ENCODE data around the gene PXMP2.
"Not testable (repeated sequence)": the region's sequence is repeated elsewhere in the genome, so short reads cannot be mapped to it uniquely, and the experiment has no call there.

Gene PXMP2

GRCh38 chr12:132694888-132695287 lies 7.5 kb downstream of the PXMP2 start:
- H3K27ac ChIP-seq (ENCODE audit: insufficient read depth, low read length, poor library complexity, severe bottlenecking); H3K4me1 ChIP-seq (ENCODE audit: control insufficient read depth, insufficient read depth, low read length, poor library complexity, severe bottlenecking); H3K4me3 ChIP-seq (ENCODE audit: insufficient read depth, low read depth, low read length, poor library complexity, severe bottlenecking); H3K9me3 ChIP-seq (ENCODE audit: control insufficient read depth, low read length); H3K27me3 ChIP-seq (replicated peaks; ENCODE audit: control insufficient read depth, insufficient read depth, low read length, poor library complexity, severe bottlenecking); H3K36me3 ChIP-seq (ENCODE audit: control insufficient read depth, insufficient read depth, low read length); DNase-seq: not testable (repeated sequence)

DNA sequence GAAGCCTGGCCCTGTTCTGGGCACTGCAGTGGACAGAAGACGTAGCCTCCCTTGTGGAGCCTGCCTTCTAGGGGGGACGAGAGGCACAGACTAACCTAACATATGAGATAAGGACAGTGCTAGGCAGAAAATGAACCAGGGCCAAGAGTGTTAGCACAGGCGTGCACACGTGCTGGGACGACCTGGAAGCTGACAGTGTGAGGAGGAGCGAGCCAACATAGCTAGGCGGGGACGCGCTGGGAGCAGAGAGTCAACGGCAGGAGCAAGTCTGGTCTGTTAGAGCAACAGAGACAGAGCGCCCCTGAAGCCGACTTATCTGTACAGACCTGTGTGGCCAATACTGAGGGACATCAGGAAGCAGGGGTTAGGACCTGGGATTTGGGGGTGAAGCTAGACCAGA lies 8.0 kb downstream of the PXMP2 start:
- Histone ChIP-seq H3K4me3 (ENCODE audit: insufficient read depth, low read depth, low read length, poor library complexity, severe bottlenecking) (no peak overlapping the region), H3K27ac (ENCODE audit: insufficient read depth, low read length, poor library complexity, severe bottlenecking) (no peak overlapping the region), H3K9me3 (ENCODE audit: control insufficient read depth, low read length) (no peaks in the 10 kb centered on the region), H3K36me3 (ENCODE audit: control insufficient read depth, insufficient read depth, low read length) (peaks cover 3% of the 10 kb centered on the region), H3K27me3 (replicated peaks; ENCODE audit: control insufficient read depth, insufficient read depth, low read length, poor library complexity, severe bottlenecking) (no peaks in the 10 kb centered on the region), H3K4me1 (ENCODE audit: control insufficient read depth, insufficient read depth, low read length, poor library complexity, severe bottlenecking) (no peaks in the 10 kb centered on the region)
- no peak for DNase-seq

- H3K27ac ChIP-seq (ENCODE audit: insufficient read depth, low read length, poor library complexity, severe bottlenecking): no peak overlapping the region
Measured at GRCh38 chr12:132698341-132698740, 11.0 kb downstream of the PXMP2 start.

DNA sequence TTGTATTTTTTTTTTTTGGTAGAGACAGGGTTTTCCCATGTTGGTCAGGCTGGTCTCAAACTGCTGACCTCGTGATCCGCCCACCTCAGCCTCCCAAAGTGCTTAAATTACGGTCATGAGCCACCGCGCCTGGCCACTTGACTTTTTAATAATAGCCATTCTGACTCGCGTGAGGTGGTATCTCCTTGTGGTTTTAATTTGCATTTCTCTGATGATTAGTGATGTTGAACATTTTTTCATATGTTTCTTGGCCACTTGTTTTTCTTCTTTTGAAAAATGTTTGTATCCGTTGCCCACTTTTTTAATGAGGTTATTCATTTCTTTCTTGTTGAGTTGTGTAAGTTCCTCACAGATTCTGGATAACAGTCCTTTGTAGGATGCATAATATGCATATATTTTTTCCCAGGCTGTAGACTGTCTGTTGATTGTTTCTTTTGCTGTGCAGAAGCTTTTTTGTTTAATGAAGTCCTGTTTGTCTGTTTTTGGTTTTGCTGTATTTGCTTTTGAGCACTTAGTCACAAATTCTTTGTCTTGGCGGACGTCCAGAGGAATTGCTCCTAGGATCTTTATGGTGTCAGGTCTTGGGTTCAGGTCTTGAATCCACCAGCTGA lies 12.9 kb downstream of the PXMP2 start:
- Histone ChIP-seq H3K27me3 (replicated peaks; ENCODE audit: control insufficient read depth, insufficient read depth, low read length, poor library complexity, severe bottlenecking) (no peaks in the 10 kb centered on the region), H3K4me3 (ENCODE audit: insufficient read depth, low read depth, low read length, poor library complexity, severe bottlenecking) (no peak overlapping the region), H3K4me1 (ENCODE audit: control insufficient read depth, insufficient read depth, low read length, poor library complexity, severe bottlenecking) (no peaks in the 10 kb centered on the region), H3K9me3 (ENCODE audit: control insufficient read depth, low read length) (no peaks in the 10 kb centered on the region), H3K27ac (ENCODE audit: insufficient read depth, low read length, poor library complexity, severe bottlenecking) (no peak overlapping the region), H3K36me3 (ENCODE audit: control insufficient read depth, insufficient read depth, low read length) (peaks cover 3% of the 10 kb centered on the region)
- no peak for DNase-seq

More at GRCh38 chr12:132698341-132698740, 11.0 kb downstream of the PXMP2 start:
- H3K27me3 ChIP-seq (replicated peaks; ENCODE audit: control insufficient read depth, insufficient read depth, low read length, poor library complexity, severe bottlenecking): no peaks in the 10 kb centered on the region
- H3K9me3 ChIP-seq (ENCODE audit: control insufficient read depth, low read length): no peaks in the 10 kb centered on the region
- H3K4me3 ChIP-seq (ENCODE audit: insufficient read depth, low read depth, low read length, poor library complexity, severe bottlenecking): no peak overlapping the region
- peaks cover 3% of the 10 kb centered on the region for H3K36me3 ChIP-seq (ENCODE audit: control insufficient read depth, insufficient read depth, low read length)
- DNase-seq: no peak
- H3K4me1 ChIP-seq (ENCODE audit: control insufficient read depth, insufficient read depth, low read length, poor library complexity, severe bottlenecking): no peaks in the 10 kb centered on the region

- H3K27me3 ChIP-seq (replicated peaks; ENCODE audit: control insufficient read depth, insufficient read depth, low read length, poor library complexity, severe bottlenecking): no peaks in the 10 kb centered on the region
- H3K4me1 ChIP-seq (ENCODE audit: control insufficient read depth, insufficient read depth, low read length, poor library complexity, severe bottlenecking): no peaks in the 10 kb centered on the region
- DNase-seq: no peak
- no peaks in the 10 kb centered on the region for H3K9me3 ChIP-seq (ENCODE audit: control insufficient read depth, low read length)
- peaks cover 3% of the 10 kb centered on the region for H3K36me3 ChIP-seq (ENCODE audit: control insufficient read depth, insufficient read depth, low read length)
- H3K4me3 ChIP-seq (ENCODE audit: insufficient read depth, low read depth, low read length, poor library complexity, severe bottlenecking): no peak overlapping the region
- H3K27ac ChIP-seq (ENCODE audit: insufficient read depth, low read length, poor library complexity, severe bottlenecking): no peak overlapping the region
Measured at GRCh38 chr12:132702640-132703039, 15.3 kb downstream of the PXMP2 start.

DNA sequence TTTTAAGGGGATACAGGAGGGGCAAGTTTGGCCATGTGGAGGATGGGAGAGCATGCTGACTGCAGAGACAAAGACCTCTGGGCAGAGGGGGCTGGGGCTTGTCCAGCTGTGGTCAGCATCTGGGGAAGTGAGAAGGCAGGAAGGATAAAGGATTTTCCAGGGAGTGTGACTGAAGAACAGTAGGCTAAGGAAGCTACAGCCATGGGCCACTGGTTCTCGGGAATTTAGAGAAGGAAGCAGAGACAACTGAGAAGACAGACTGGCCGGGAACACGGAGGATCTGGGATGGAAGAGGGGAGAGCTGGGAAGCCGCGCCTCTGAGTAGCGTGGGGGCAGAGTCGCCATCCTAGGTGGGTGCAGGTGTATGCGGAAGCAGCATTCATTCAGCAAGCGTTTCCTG lies 16.3 kb downstream of the PXMP2 start:
- Histone ChIP-seq H3K4me3 (ENCODE audit: insufficient read depth, low read depth, low read length, poor library complexity, severe bottlenecking) (no peak overlapping the region), H3K27ac (ENCODE audit: insufficient read depth, low read length, poor library complexity, severe bottlenecking) (no peak overlapping the region), H3K36me3 (ENCODE audit: control insufficient read depth, insufficient read depth, low read length) (peaks cover 3% of the 10 kb centered on the region), H3K4me1 (ENCODE audit: control insufficient read depth, insufficient read depth, low read length, poor library complexity, severe bottlenecking) (no peaks in the 10 kb centered on the region), H3K9me3 (ENCODE audit: control insufficient read depth, low read length) (no peaks in the 10 kb centered on the region), H3K27me3 (replicated peaks; ENCODE audit: control insufficient read depth, insufficient read depth, low read length, poor library complexity, severe bottlenecking) (no peaks in the 10 kb centered on the region)
- DNase-seq: no peak

DNA sequence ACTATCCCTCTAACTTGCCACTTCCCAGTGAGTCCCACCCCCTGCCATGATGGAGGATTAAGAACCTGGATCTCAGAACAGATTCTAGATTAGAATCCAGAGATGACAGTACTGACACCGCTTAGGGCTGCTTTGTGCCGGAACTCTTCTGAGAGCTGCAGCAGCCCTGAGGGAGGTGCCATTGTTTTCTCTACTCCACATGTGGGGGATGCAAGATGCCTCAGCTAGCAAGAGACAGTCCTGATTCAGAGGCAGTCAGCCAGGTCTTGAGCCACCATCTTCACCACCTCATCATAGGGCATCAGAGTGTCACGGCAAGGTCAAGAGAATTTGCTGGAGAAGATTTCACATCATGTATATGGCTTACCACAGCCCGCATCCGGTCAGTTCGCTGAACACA lies 19.9 kb downstream of the PXMP2 start:
- Histone ChIP-seq H3K9me3 (ENCODE audit: control insufficient read depth, low read length) (no peaks in the 10 kb centered on the region), H3K4me3 (ENCODE audit: insufficient read depth, low read depth, low read length, poor library complexity, severe bottlenecking) (no peak overlapping the region)
- no peak for DNase-seq

GRCh38 chr12:132708150-132708549 lies 20.8 kb downstream of the PXMP2 start:
- Histone ChIP-seq H3K4me3 (ENCODE audit: insufficient read depth, low read depth, low read length, poor library complexity, severe bottlenecking) (no peak overlapping the region), H3K27me3 (replicated peaks; ENCODE audit: control insufficient read depth, insufficient read depth, low read length, poor library complexity, severe bottlenecking) (no peaks in the 10 kb centered on the region), H3K4me1 (ENCODE audit: control insufficient read depth, insufficient read depth, low read length, poor library complexity, severe bottlenecking) (peaks cover 13% of the 10 kb centered on the region), H3K9me3 (ENCODE audit: control insufficient read depth, low read length) (no peaks in the 10 kb centered on the region), H3K36me3 (ENCODE audit: control insufficient read depth, insufficient read depth, low read length) (no peaks in the 10 kb centered on the region), H3K27ac (ENCODE audit: insufficient read depth, low read length, poor library complexity, severe bottlenecking) (no peak overlapping the region)
- no peak for DNase-seq

More for the DNA sequence above, 19.9 kb downstream of the PXMP2 start:
- Histone ChIP-seq H3K27ac (ENCODE audit: insufficient read depth, low read length, poor library complexity, severe bottlenecking) (no peak overlapping the region), H3K36me3 (ENCODE audit: control insufficient read depth, insufficient read depth, low read length) (no peaks in the 10 kb centered on the region), H3K4me1 (ENCODE audit: control insufficient read depth, insufficient read depth, low read length, poor library complexity, severe bottlenecking) (peaks cover 13% of the 10 kb centered on the region), H3K27me3 (replicated peaks; ENCODE audit: control insufficient read depth, insufficient read depth, low read length, poor library complexity, severe bottlenecking) (no peaks in the 10 kb centered on the region)

- Histone ChIP-seq H3K36me3 (ENCODE audit: control insufficient read depth, insufficient read depth, low read length) (peaks cover 6% of the 10 kb centered on the region), H3K27me3 (replicated peaks; ENCODE audit: control insufficient read depth, insufficient read depth, low read length, poor library complexity, severe bottlenecking) (no peaks in the 10 kb centered on the region), H3K4me3 (ENCODE audit: insufficient read depth, low read depth, low read length, poor library complexity, severe bottlenecking) (peak overlapping the region; percentile 45), H3K4me1 (ENCODE audit: control insufficient read depth, insufficient read depth, low read length, poor library complexity, severe bottlenecking) (peaks cover 13% of the 10 kb centered on the region), H3K27ac (ENCODE audit: insufficient read depth, low read length, poor library complexity, severe bottlenecking) (peak overlapping the region; percentile 89), H3K9me3 (ENCODE audit: control insufficient read depth, low read length) (no peaks in the 10 kb centered on the region)
- peak in 1 of 3 donors; percentile 2 for DNase-seq
Measured at GRCh38 chr12:132710043-132710404, 22.6 kb downstream of the PXMP2 start.

DNA sequence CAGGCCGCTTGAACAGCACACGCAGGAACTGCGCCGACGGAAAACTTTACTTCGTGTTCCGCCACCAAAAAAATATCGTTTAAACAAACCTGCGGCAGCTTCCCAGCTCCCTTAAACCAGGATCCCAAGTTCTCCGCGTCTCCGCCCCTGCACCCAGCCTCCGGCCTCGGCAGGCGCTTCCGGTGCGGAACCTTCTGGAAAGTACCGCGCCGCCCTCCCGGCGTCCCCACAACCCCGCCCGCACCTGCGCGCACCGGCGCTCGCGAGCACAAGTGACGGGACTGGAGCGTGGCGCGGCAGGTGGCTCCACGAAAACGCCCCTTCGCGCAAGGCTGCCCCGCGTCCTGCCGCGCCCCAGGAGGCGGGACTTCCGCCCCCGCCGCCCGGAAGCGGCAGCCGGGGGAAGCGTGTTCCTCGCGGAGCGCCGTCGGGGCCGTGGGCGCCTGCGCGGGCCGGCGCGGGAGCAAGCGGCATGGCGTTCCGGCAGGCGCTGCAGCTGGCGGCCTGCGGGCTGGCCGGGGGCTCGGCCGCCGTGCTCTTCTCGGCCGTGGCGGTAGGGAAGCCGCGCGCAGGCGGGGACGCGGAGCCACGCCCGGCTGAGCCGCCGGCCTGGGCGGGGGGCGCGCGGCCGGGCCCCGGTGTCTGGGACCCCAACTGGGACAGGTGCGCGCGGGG lies 23.2 kb downstream of the PXMP2 start, which contains the start of gene PGAM5:
Gene PGAM5 (plus strand): TSS at position 438 of the 675 bp plus-strand sequence. CDS start 35 bp downstream, at position 473.
- Histone ChIP-seq H3K4me1 (ENCODE audit: control insufficient read depth, insufficient read depth, low read length, poor library complexity, severe bottlenecking) (peaks cover 13% of the 10 kb centered on the region), H3K27me3 (replicated peaks; ENCODE audit: control insufficient read depth, insufficient read depth, low read length, poor library complexity, severe bottlenecking) (no peaks in the 10 kb centered on the region), H3K36me3 (ENCODE audit: control insufficient read depth, insufficient read depth, low read length) (peaks cover 6% of the 10 kb centered on the region), H3K9me3 (ENCODE audit: control insufficient read depth, low read length) (no peaks in the 10 kb centered on the region), H3K4me3 (ENCODE audit: insufficient read depth, low read depth, low read length, poor library complexity, severe bottlenecking) (peak within 1 kb of the TSS; percentile 80), H3K27ac (ENCODE audit: insufficient read depth, low read length, poor library complexity, severe bottlenecking) (peak within 1 kb of the TSS; percentile 89)
- peak; percentile 89 to 94 (median 92) for DNase-seq

Measured in effector memory CD4-positive, alpha-beta T cell (primary cell).